ENCODE data around the gene ANOS1.

Gene ANOS1

DNA sequence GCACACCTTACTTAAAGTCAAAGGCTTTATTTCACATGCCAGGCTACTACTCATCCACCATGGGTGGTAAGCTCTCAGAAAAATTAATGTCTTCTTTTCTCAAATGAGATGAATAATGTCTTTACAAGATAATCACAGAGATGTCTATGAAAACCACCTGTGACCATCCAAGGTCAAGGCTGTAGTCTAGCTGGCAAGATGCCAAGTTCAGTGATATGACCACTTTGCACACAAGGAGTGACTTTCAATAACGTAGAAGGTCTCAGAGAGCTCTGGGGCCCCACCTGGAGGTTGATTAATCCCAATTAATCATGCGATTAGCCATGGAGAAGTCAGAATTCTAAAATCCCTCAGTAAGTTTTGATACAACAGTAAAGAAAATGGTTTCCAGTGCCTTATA is 20.5 kb downstream of the ANOS1 start:
- no peak for DNase-seq

DNA sequence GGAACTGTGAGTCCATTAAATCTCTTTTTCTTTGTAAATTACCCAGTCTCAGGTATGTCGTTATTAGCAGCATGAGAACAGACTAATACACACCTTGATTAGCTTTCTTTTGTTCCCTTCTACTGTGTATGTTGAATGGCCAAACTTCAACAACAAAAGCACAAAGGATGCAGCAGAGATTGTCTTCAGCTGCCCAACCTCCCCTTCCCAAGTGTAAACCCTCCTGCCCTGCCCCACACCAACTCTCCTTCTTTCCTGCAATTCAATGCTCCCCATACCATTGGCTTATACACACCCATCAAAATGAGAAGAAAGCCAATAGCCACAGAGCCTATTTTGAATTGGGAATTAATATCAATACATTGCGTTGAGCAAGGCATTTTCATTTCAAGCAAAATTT is 27.8 kb downstream of the ANOS1 start:
- DNase-seq, result no peak

DNA sequence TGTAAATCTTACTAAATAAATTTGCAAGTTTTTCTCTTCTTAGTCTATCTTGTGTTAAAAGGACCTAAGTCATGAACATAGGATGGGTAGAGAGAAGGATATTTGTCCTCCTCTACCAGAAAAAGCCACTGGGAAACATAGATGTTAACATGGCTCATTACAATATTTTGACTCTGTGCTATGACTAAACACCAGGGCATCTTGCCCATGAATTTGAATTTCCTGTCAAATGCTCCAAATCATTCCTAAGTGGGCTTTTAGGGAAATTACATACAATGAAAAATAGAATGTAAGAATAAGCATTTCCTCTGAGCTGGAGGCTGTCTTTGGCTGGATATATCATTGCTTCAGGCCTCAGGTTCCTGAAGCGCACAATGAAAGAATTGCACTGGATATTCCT is 39.1 kb downstream of the ANOS1 start:
- no peak for DNase-seq

DNA sequence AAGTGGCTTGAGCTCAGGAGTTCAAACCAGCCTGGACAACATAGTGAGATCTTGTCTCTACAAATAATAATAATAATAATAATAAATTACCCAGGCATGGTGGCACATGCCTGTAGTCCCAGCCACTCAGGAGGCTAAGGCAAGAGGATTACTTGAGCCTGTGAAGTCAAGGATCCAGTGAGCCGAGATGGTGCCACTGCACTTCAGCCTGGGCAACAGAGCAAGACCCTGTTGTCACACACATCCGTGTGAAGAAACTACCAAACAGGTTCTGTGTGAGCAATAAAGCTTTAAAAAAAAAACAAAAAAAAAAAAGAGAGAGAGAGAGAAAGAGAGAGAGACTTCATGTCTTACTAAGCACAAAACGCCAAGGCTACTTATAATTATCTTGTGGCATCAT is 42.5 kb downstream of the ANOS1 start:
- DNase-seq, result no peak

DNA sequence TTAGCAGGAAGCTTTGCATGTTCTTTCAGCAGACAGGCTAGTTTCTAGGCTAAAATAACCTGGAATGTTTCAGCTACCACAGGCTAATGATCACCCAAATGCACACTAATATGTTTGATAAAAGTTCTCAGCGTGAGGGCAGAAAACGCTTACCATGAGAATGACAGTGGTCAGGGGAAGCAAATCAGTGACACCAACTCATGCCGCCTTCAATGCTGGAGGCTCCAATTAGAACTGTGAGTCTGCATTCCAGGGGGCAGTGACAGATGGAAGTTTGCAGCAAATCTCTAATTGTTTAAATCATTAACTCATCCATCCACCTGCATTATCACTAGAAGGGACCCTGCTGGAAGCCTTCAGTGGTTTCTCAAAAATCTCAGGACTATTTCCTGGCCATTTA is 43.2 kb downstream of the ANOS1 start:
- no peak for DNase-seq

DNA sequence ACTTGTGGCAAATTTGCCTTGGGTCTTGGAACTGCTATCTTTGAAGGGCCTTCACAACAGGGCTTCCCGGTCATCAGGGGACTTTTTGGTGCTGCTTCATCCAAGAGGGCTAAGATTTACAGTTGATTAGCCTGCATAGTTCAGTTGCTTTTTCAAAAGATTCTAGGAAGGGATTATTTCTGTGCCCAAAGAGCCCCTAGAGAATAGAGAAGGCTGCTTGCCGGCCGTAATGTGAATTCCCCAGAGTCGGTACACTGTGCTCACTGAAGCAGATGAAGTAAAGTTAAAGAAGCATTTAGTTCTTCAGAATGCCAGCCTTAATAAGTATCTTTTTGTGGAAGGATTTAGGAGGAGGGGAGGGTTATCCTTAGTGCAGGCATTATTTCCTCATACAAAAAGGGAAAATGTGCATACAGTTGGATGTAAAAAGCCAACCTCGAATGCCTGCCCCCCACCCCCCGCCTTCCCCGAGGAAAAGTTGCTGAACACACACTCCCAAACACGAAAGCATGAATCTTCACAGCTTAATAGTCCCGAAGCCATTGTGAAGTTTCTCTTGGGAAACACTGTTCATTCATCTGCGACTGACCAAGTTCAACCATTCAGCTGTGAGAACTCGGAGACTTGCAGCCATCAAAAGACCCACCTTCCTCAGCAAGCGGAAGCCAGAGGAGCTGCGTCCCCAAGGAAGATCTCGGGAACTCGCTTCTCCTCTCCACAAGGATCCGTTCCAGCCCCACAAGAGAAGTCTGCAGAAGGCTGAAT is 47.6 kb downstream of the ANOS1 start:
- no peak for DNase-seq

DNA sequence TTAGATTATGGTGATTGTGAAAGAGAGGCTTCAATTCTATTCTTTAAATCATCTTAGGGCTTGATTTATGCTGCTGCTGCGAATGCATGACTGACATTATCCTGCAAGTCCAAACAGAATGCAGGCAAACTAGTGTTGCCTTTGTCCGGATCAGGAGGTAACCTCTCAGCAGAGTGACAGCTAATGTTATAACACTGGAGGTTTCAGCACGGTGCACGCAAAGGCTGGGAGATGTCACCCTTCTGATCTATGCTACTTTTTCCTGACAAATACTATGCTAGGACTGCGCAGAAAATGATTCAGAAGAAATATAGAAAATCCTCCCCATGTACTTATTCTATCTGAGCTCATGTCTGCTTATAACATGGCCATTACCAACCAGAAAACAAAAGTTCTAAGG is 48.2 kb downstream of the ANOS1 start:
- DNase-seq, result no peak

DNA sequence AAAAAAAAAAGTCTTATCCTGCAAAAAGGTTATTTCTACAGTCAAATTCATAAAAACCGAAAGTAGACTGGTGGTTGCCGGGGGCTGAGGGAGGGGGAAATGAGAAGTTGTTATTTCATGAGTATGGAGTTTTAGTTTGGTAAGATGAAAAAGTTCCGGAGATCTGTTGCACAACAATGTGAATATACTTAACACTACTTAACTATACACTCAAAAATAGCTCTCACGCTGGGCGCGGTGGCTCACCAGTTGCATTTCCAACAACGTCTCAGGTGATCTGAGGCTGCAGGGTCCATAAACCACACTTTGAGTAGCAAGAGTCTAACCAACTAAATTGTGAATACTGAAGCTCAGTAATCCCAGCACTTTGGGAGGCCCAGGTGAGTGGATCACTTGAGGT is 52.4 kb downstream of the ANOS1 start:
- no peak for DNase-seq

DNA sequence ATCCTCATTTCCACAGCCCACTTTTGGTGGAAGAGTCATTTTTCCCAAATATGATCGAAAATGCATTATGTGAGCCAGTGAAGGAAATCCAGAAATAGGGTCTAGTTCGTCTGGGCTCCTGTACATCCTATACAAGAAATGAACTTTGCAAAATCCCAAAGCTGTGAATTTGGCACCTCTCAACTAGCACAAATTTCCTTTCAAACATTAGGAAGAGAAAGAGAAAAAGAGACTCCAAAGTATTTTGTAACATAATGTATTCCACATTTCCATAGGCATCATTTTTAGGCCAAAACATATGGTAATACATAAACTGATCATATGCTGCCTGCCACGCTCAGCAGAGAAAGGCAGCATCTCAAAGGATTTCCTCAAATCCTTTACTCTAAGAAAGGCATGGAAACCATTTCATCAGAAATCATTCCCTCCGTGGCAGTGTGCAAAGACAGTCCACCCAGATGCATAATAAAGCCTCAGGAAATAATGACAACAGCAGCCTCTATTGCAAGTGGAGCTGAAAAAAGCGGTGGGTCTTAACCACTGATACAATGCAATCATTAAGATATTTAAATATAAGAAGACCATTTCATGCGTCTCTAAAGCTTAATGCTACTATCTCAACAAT is 56.8 kb downstream of the ANOS1 start:
- DNase-seq, result no peak

DNA sequence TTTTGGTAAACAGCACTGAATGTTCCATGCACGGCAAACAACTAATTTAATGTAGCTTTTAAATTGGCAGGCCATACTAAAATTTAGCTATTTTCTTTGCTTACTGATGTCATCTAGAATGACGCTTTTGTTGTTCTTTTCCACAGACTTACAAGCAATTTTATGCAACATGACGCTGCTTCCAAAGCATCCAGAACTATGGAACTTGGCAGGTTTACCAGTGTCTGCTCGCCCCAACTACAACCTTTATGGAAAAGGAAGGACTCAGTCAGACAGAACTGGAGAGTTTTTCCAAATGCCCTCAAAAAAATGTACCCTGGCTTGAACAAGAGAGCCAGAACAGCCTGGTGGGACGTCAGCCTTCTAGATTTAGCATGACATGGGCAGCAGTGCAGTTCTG is 58.7 kb downstream of the ANOS1 start:
- no peak for DNase-seq

DNA sequence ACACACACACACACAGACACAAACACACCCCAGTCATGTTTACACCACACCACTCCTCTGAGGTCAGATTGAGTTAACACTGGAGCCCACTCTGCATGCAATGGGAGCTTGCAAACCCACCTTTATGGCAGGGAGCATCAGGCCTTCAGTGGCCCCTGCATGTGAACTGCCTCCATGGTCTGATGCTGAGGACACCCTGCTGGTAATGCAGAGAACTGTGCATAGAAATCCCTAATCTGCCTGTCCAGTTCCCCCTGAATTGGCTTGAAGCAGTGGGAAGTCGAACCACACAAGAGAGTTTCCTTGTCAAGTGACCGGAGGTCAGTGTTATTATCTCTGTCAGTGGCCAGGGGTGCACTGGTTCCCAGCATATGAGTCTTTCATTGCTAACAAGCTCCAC is 59.8 kb downstream of the ANOS1 start:
- DNase-seq, result no peak

DNA sequence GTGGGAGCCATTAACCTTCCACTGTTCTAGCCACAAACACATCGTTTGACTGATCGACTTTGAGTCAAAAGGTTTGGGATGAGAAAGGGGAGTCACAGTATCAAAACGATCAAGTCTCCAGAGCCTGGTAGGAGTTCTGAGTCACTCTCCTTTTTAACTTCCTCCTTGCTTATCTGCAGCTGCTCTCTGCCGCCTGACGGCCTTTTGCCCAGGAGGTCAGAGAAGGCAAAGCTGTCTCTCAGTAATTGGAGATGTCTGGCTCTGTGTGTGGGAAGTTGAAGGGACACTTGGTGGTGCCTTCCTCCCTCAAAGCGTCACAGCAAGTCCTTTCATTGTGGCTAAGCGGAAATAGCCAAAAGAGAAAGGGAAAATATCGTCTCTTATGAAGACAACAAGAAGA is 63.1 kb downstream of the ANOS1 start:
- DNase-seq, result no peak

DNA sequence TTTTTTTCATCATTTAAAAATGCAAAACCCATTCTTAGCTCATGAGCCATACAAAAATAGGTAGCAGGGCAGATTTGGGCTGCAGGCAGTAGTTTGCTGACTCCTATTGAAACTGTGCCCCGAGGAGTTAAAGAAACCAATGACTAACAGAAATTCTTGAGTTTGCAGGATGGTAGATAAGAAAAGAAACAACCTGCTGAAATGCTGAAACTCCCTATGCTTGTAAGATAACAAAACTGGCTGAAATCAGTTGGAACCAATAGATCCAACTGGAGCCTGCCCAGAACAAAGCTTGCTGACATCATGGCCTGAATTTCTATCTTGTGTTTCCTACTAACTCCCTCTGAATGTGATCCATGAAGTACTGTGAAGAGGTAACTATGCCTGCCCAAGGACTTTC is 68.6 kb downstream of the ANOS1 start:
- no peak for DNase-seq

DNA sequence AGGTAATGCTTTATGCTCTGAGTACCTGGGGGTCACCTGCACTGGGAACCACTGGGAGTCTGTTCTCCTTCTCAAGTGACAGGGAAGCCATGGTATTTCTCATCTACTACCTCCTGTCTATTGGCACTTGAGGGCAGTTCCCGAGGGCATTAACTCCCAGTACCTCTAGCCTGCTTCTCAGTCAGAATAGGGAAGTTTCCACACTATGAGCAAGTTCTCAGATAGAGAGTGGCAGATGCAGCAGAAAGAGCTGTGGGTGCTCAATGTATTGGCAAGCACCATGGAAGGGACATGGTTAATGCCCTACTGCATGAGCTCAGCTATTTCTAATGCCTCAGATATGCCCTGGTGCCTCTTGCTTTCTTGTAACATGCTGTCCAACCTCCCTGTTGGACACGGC is 74.1 kb downstream of the ANOS1 start:
- DNase-seq, result no peak

DNA sequence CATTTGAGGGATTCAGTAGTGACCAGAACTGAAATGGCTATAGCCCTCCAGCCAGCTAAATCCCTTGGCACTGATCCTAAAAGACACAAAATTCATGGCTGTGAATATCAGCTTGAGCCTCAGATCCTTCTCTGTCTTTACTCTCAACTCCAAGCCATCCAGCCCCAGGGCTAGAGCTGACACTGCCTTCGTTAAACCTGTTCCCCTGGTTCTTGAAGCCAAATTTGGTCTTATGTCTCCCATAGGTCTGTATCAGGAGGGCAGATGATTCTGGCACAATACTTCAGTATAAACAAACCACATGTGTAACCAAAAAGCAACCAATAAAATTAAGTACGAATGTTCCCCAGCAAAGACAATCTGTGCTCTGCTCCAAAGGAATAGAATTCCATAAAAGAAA is 78.0 kb downstream of the ANOS1 start:
- DNase-seq, result no peak

DNA sequence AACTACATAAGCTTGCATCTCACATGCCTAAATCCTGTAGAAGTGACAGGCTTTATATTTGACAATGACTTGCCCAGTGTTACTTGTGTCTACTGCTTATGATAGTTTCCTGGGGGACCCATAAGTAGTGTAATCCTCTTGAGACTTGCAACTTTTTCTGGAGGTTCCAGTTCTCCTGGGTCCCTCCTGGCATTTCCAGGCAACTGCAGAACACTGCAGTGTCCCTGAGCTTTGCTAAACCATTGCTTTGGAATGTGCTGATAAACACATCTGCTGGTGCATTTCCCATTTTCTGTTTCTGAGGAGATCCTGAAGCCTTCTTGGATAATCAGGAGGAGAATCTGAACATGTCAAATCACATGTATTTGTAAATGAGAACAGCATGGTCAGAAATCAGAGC is 82.0 kb downstream of the ANOS1 start:
- DNase-seq, result no peak

DNA sequence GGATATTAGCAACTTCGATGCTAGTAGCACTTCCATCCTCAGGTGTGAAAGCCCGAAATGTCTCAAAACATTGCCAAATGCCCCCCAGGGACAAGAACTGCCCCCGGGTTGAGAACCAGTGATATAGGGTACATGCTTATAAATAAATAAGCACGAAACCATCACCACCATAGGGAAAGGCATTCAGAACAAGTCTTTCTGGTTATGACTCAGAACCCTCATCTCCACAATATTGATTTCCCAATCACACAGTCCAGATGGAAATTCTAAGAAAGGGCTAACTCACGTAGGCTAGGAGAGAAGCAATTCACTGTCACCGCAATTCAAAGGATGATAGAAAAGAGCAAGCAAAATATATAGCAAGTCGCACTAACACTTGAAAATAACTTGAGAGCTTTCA is 84.8 kb downstream of the ANOS1 start:
- no peak for DNase-seq

DNA sequence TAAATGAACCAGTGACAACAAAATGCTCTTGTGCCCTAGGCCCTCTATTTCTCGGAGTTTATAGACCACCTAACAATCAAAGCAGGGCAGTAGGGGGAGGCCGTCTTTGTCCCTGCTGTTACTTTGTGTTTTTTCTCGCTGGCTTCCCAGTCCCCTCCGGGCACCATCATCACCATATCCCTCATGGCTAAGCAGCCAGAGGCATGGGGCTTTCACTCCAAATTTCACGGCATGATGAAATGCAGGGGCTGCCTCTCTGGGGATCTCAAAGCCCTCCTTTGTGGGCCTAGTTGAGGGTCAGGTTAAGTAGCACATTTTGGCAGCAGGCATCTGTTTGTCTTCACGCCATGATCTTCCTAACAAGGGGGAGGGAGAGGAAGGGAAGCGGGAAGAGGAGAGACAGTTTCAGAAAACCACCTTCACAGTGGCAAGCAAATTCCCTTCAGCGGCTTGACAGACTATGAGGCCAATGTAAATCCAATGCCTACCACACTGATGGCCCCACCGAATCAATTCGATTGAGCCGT is 91.9 kb downstream of the ANOS1 start:
- no peak for DNase-seq

DNA sequence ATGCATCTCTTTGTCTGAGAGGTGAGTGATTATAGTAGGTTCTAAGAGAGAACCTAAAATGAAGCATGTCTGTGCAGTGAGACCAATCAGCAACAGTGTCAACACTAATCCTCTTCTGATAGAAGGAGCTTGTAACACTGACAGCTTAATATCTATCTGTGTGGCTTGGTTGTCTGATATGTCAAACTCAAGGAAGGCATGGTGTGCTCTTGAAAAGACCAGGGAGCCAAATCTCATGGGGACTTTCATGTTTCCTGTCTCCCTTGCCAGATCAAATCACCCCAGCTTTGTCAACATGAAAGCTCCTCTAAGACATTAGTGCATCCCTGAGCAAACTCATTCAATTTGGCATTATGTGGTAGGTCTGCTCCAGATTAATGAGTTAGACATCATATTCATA is 95.4 kb downstream of the ANOS1 start:
- no peak for DNase-seq

DNA sequence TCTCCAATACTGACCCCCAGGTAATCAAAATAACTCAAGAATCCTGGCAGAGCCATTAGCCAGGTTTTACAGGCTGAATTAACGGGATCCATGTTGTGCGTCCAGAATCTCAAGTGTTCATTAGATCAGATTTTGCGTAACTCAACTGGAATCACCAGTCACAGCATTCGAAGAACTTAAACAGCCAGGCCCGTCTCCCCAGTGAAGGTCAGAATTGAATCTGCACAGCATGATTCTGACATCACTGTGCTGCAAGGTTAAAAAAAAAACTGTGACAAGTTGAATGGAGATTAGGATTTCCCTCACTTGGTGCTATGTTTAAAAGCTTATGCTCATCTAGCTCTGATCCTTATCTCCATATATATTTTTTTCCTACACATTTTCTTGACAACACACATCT is 96.1 kb downstream of the ANOS1 start:
- DNase-seq, result no peak

DNA sequence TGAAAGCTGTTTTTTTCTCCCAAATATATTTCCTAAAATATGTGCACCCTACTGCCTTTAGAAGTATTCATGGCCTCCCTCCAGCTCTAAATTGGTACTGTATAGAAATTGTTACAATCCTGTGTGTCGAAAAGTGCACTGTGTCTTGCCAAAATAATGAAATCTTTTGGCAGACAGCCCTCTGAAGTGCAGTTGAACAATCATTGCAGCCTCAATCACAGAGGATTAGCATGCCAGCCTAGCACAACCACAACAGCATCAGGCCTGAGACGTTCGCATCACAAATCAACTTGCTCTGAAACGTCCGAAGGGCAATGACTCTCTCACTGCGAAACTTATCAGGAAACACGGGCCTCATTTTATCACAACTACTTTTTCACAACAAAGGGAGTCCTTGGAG is 99.0 kb downstream of the ANOS1 start:
- DNase-seq, result peak; percentile 3

DNA sequence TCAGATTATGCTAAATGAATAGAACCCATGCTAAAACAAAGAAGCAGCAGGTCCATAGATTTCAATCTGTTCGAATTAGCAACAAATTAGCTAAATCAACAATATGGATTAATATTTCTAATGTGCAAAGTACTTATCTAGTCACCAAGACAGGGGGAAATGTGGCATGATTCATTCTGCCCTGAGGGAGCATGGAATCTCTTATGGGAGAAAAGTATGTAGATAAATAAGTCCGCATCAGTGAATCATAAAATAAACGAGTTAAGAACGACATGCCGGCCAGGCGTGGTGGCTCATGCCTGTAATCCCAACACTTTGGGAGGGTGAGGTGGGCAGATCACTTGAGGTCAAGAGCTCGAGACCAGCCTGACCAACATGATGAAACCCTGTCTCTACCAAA is 102.1 kb downstream of the ANOS1 start:
- no peak for DNase-seq

DNA sequence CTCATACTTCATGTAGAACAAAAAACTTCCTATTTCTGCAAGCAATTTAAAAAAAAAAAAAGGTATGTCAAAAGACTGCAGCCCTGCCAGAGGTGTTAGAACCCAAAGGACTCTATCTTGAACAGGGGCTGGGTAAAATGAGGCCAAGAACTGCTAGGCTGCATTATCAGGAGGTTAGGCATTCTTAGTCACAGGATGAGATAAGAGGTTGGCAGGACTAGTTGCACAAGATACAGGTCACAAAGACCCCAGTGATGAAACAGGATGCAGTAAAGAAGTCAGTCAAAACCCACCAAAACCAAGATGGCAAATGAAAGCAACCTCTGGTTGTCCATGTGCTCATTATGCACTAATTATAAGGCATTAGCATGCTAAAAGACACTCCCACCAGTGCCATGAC is 104.1 kb downstream of the ANOS1 start:
- DNase-seq, result no peak

DNA sequence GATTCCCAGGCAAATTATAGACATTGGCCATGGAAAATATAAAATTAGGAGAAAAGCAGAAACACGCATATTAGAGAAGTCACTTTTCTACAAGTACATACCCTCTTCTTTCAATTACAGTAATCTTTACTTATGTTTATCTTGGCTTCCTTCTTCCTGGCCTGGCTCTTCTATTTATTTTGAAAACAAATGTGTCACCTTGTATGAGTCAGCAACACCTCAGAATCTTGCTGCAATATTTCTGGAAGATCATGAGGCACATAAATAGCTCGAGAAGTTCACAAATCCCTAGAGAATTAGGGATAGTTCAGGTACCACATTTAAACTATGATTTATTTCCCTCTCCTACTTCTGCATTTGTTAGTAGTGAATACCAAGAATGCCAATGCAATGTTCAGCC is 124.6 kb downstream of the ANOS1 start:
- DNase-seq, result no peak

DNA sequence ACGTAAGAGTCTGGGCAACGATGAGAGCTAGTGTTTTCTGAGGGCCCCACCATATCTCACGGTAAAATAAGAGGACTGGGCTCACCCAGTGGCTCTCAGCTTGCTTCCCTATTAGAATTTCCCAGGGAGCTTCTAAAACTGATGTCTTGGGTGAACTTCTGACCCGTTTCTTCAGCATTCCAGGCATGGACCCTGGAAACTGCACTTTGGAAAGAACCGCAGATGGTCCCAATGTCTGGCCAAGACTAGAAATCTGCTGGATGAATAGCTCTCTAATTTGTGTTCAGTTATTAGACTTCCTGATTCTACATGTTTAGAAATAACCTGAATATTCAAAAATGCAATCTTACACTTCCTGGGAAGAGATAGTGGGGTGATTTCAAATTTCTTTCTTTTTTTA is 127.8 kb downstream of the ANOS1 start:
- DNase-seq, result no peak

Measured in NCI-H2081 treated with DMSO at 0.1 percent for 48 hours (cell line).